HCT116 (cell line): ENCODE data around the gene F2RL3.

ENCODE experiments used
- EZH2 ChIP-seq: fragments of 200-600 bp; sonication (generic); IDR thresholded peaks from 2 replicates; pipeline ENCODE4 v1.6.1; 2017; ENCODE audit warnings: antibody characterized with exemption, mixed run types
- POLR2A ChIP-seq: IDR thresholded peaks from 2 replicates; pipeline ENCODE4 v1.7.0; 2011; ENCODE audit warnings: borderline replicate concordance; ENCODE audit not compliant: insufficient read depth, insufficient read length; ENCODE audit errors: extremely low read depth
- POLR2AphosphoS5 ChIP-seq: IDR thresholded peaks from 2 replicates; pipeline ENCODE4 v1.6.1; 2011; ENCODE audit warnings: mild to moderate bottlenecking, low read depth, low read length, moderate library complexity
- RAD21 ChIP-seq: IDR thresholded peaks from 2 replicates; pipeline ENCODE4 v1.6.1; 2012; ENCODE audit warnings: low read depth, mild to moderate bottlenecking
- SIN3A ChIP-seq: IDR thresholded peaks from 2 replicates; pipeline ENCODE4 v1.6.1; 2012; ENCODE audit warnings: low read depth
- TF ChIP-seq, protein P1 (sequence below), 3 experiments: fragments of 200-600 bp in 1 of 3; sonication (generic) in 1 of 3; IDR thresholded peaks in 2 of 3; conservative IDR thresholded peaks in 1 of 3; 2 replicates each; pipeline ENCODE4 v1.5.1; 2012 to 2017; ENCODE audit warnings: low read depth in 2 of 3, low read length in 2 of 3, antibody characterized with exemption in 1 of 3, borderline replicate concordance in 1 of 3, control low read depth in 1 of 3, mild to moderate bottlenecking in 1 of 3, mixed read lengths in 1 of 3, mixed run types in 1 of 3, moderate library complexity in 1 of 3; ENCODE audit not compliant: insufficient read depth in 1 of 3

DNA sequence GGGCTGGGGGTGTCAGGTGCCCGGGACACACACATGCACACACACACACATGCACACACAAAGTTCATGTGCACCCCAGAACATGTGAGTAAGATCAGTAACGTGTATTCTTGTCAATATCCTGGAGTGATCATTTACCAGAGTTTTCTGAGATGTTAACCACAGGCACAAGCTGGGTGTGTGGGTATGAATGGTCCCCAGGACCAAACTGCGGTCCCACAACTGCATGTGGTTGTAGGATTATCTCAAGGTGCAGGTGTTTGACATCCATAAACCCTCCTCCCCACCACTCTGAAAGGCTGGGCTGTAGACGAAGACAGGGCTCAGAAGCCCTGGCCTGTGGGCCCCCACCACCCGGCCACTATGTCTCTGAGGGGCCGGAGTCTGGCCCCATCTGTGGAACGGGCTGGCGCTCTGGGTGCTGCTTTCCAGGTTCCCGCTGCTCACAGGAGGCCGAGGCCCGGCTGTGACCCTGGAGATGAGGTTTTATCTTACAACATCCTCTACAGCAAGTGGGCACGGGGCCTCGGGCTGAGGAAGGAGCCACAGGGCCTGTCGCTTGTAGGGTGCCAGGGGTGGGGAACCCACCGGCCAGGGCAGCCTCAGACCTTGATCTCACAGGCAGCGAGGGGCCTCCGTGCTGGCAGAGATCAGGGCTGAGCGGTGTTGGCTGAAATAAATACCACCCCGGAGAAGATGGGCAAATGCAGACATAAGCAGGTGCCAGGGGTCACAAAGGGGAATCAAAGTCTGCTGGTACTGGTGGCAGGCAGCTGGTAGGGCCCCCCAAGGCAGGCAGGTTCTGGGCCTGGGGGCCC lies 4.3 kb downstream of the F2RL3 start:
- TF ChIP-seq, protein P1, sequence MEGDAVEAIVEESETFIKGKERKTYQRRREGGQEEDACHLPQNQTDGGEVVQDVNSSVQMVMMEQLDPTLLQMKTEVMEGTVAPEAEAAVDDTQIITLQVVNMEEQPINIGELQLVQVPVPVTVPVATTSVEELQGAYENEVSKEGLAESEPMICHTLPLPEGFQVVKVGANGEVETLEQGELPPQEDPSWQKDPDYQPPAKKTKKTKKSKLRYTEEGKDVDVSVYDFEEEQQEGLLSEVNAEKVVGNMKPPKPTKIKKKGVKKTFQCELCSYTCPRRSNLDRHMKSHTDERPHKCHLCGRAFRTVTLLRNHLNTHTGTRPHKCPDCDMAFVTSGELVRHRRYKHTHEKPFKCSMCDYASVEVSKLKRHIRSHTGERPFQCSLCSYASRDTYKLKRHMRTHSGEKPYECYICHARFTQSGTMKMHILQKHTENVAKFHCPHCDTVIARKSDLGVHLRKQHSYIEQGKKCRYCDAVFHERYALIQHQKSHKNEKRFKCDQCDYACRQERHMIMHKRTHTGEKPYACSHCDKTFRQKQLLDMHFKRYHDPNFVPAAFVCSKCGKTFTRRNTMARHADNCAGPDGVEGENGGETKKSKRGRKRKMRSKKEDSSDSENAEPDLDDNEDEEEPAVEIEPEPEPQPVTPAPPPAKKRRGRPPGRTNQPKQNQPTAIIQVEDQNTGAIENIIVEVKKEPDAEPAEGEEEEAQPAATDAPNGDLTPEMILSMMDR (IDR thresholded peaks at IDR 0.05 in 2 of 3, conservative IDR thresholded peaks at IDR 0.05 in 1 of 3; ENCODE audit: borderline replicate concordance in 1 of 3, insufficient read depth in 1 of 3, low read depth in 2 of 3, low read length in 2 of 3) = no peak
- TF ChIP-seq POLR2A (no peak), POLR2AphosphoS5 (no peak), RAD21 (no peak), EZH2 (no peak), SIN3A (no peak)
